Uterus (tissue), 3 donors: ENCODE measurements around the gene LOC128125822.

Source experiments
- DNase-seq, 2 donors: peaks; one replicate each; pipeline ENCODE4 v3.0.0-alpha.2; 2019 to 2020
- H3K27ac ChIP-seq, 2 donors: fragments of 200-600 bp; sonication (generic); 1 replicate in 1 of 2; 2 replicates in 1 of 2; pipeline ENCODE4 v1.5.1; 2016 to 2018
- H3K27me3 ChIP-seq, 2 donors: fragments of 200-600 bp; sonication (generic); one replicate each; pipeline ENCODE4 v1.5.1; 2018 to 2019; ENCODE audit warnings: control low read depth in 1 of 2
- H3K36me3 ChIP-seq, 2 donors: fragments of 200-600 bp; sonication (generic); one replicate each; pipeline ENCODE4 v1.5.1; 2019; ENCODE audit warnings: control low read depth in 1 of 2
- H3K4me1 ChIP-seq, 2 donors: fragments of 200-600 bp; sonication (generic); one replicate each; pipeline ENCODE4 v1.5.1; 2018 to 2019; ENCODE audit warnings: control low read depth in 1 of 2
- H3K4me3 ChIP-seq, 2 donors: fragments of 200-600 bp; sonication (generic); 1 replicate in 1 of 2; 2 replicates in 1 of 2; pipeline ENCODE4 v1.5.1; 2018 to 2019; ENCODE audit warnings: mild to moderate bottlenecking in 1 of 2
- H3K9me3 ChIP-seq, 2 donors: fragments of 200-600 bp; sonication (generic); one replicate each; pipeline ENCODE4 v1.5.1; 2019; ENCODE audit warnings: control low read depth in 1 of 2
- CTCF ChIP-seq, 4 experiments: fragments of 200-600 bp in 2 of 4; fragments of 450-650 bp in 2 of 4; sonication (generic) in 2 of 4; IDR thresholded peaks; one replicate each; pipeline ENCODE4 v1.5.1; 2016 to 2019; ENCODE audit warnings: antibody characterized with exemption in 4 of 4, mild to moderate bottlenecking in 2 of 4, moderate library complexity in 1 of 4
- POLR2A ChIP-seq, 2 donors: fragments of 450-650 bp; IDR thresholded peaks; one replicate each; pipeline ENCODE4 v1.6.1; 2016; ENCODE audit warnings: antibody characterized with exemption in 2 of 2, mild to moderate bottlenecking in 1 of 2, moderate library complexity in 1 of 2
- intact Hi-C: fragments of 100-400 bp; cut with DNase I; formaldehyde crosslinking; loops from one replicate; pipeline ENCODE4 v1.15.1; 2023; ENCODE audit warnings: low total_unique reads
- donor health status: DM: yes; HTN: yes; CAD: no.

LOC128125822 gene

GRCh38 chr6:63553900-63554299 is 18.4 kb upstream of the LOC128125822 start:
- H3K9me3 ChIP-seq = no peaks in the 10 kb centered on the region
- no peaks in the 10 kb centered on the region for H3K4me1 ChIP-seq
- H3K27me3 ChIP-seq = no peaks in the 10 kb centered on the region
- H3K4me3 ChIP-seq = no peak overlapping the region
- no peaks in the 10 kb centered on the region for H3K36me3 ChIP-seq
- TF ChIP-seq CTCF (IDR thresholded peaks at IDR 0.05) (no peak), POLR2A (IDR thresholded peaks at IDR 0.05) (no peak)
- no peak overlapping the region for H3K27ac ChIP-seq
- intact Hi-C loops = no loop called here
- DNase-seq = no peak

- no peak overlapping the region for H3K4me3 ChIP-seq
- H3K27me3 ChIP-seq = no peaks in the 10 kb centered on the region
- no peak for DNase-seq
- TF ChIP-seq POLR2A (IDR thresholded peaks at IDR 0.05) (no peak), CTCF (IDR thresholded peaks at IDR 0.05) (no peak)
- no peaks in the 10 kb centered on the region for H3K9me3 ChIP-seq
- no peak overlapping the region for H3K27ac ChIP-seq
- H3K36me3 ChIP-seq = no peaks in the 10 kb centered on the region
- H3K4me1 ChIP-seq = no peaks in the 10 kb centered on the region
- intact Hi-C loops = no loop called here
Observed at GRCh38 chr6:63554782-63555181, 17.5 kb upstream of the LOC128125822 start.

- Histone ChIP-seq H3K4me1 (no peaks in the 10 kb centered on the region), H3K36me3 (no peaks in the 10 kb centered on the region), H3K9me3 (no peaks in the 10 kb centered on the region), H3K27ac (no peak overlapping the region), H3K27me3 (no peaks in the 10 kb centered on the region), H3K4me3 (no peak overlapping the region)
- intact Hi-C loops = no loop called here
- no peak for DNase-seq
- TF ChIP-seq CTCF (IDR thresholded peaks at IDR 0.05) = no peak
- no peak for TF ChIP-seq POLR2A (IDR thresholded peaks at IDR 0.05)
Observed at GRCh38 chr6:63556369-63556768, 15.9 kb upstream of the LOC128125822 start.

- Histone ChIP-seq H3K9me3 (no peaks in the 10 kb centered on the region), H3K27me3 (no peaks in the 10 kb centered on the region), H3K4me1 (no peaks in the 10 kb centered on the region), H3K36me3 (no peaks in the 10 kb centered on the region), H3K27ac (no peak overlapping the region), H3K4me3 (no peak overlapping the region)
- intact Hi-C loops = no loop called here
- no peak for DNase-seq
- no peak for TF ChIP-seq POLR2A (IDR thresholded peaks at IDR 0.05)
- no peak for TF ChIP-seq CTCF (IDR thresholded peaks at IDR 0.05)
Observed at GRCh38 chr6:63558278-63558677, 14.0 kb upstream of the LOC128125822 start.

GRCh38 chr6:63560801-63561287 is 11.4 kb upstream of the LOC128125822 start:
- H3K4me3 ChIP-seq = no peak overlapping the region
- intact Hi-C loops = no loop called here
- H3K27ac ChIP-seq = no peak overlapping the region
- no peak for DNase-seq
- no peak for TF ChIP-seq POLR2A (IDR thresholded peaks at IDR 0.05)
- TF ChIP-seq CTCF (IDR thresholded peaks at IDR 0.05) = no peak
- no peaks in the 10 kb centered on the region for H3K36me3 ChIP-seq
- H3K27me3 ChIP-seq = no peaks in the 10 kb centered on the region
- H3K9me3 ChIP-seq = no peaks in the 10 kb centered on the region
- no peaks in the 10 kb centered on the region for H3K4me1 ChIP-seq
